PC-3 (cell line): Measurements from ENCODE around the gene GLRX5. TPM values are rescaled to one million over a fixed set of nuclear protein-coding genes. Genes with fewer than 3 reads are reported as not detected.

Experiments
- ATAC-seq: fragments of 200-7000 bp; cut with Tn5 transposase; 2 replicates; pipeline ENCODE4 v1.9.1; 2020; ENCODE audit warnings: mild to moderate bottlenecking, moderate library complexity
- BruUV-seq: library from RNA; stranded (reverse); fragments of 400-500 nt; replicated peaks from 2 replicates; lab custom pipeline; 2021; lab: Mats Ljungman, UMichigan
- CTCF ChIA-PET: fragments of 300-600 bp; sonication (Branson Sonifier 250); formaldehyde crosslinking; loops from one replicate; lab custom pipeline; 2022; ENCODE audit warnings: antibody characterized with exemption; lab: Charles Lee
- POLR2A ChIA-PET: fragments of 300-600 bp; sonication (Branson Sonifier 250); formaldehyde crosslinking; loops from one replicate; lab custom pipeline; 2022; ENCODE audit warnings: antibody characterized with exemption; ENCODE audit not compliant: unreplicated experiment; lab: Charles Lee
- DNase-seq: peaks from one replicate; pipeline ENCODE4 v3.0.0-alpha.2; 2015
- H2AFZ ChIP-seq: fragments of 300-600 bp; sonication (generic); 2 replicates; pipeline ENCODE4 v1.6.0; 2016; ENCODE audit warnings: antibody characterized with exemption, low read length
- H3F3A ChIP-seq: fragments of 300-600 bp; sonication (generic); one replicate; pipeline ENCODE4 v1.6.0; 2017; ENCODE audit warnings: antibody characterized with exemption, low read length, control low read depth, mild to moderate bottlenecking; ENCODE audit not compliant: unreplicated experiment
- H3K27ac ChIP-seq: fragments of 300-600 bp; sonication (generic); 2 replicates; pipeline ENCODE4 v1.5.1; 2016; ENCODE audit warnings: mild to moderate bottlenecking, low read length
- H3K27me3 ChIP-seq: fragments of 300-600 bp; sonication (generic); 2 replicates; pipeline ENCODE4 v1.6.1; 2016; ENCODE audit warnings: low read length, mixed read lengths
- H3K36me3 ChIP-seq: fragments of 300-600 bp; sonication (generic); 2 replicates; pipeline ENCODE4 v1.6.1; 2016; ENCODE audit warnings: low read depth, mixed run types, low read length, mixed read lengths
- H3K4me1 ChIP-seq: fragments of 300-600 bp; sonication (generic); 2 replicates; pipeline ENCODE4 v1.5.1; 2016; ENCODE audit warnings: low read length; ENCODE audit not compliant: insufficient read depth
- H3K4me2 ChIP-seq: fragments of 300-600 bp; sonication (generic); 2 replicates; pipeline ENCODE4 v1.6.0; 2016; ENCODE audit warnings: low read length
- H3K4me3 ChIP-seq: fragments of 300-600 bp; sonication (generic); 2 replicates; pipeline ENCODE4 v1.5.1; 2016; ENCODE audit warnings: mild to moderate bottlenecking, low read length, mixed read lengths
- H3K79me2 ChIP-seq: fragments of 300-600 bp; sonication (generic); 2 replicates; pipeline ENCODE4 v1.6.1; 2017; ENCODE audit warnings: low read length, mixed read lengths
- H3K9ac ChIP-seq: fragments of 300-600 bp; sonication (generic); 2 replicates; pipeline ENCODE4 v1.6.0; 2016; ENCODE audit warnings: mild to moderate bottlenecking, low read length
- H3K9me2 ChIP-seq: fragments of 300-600 bp; sonication (generic); replicated peaks from 2 replicates; pipeline ENCODE4 v1.6.1; 2016; ENCODE audit warnings: mixed run types, low read length, mixed read lengths
- H3K9me3 ChIP-seq: fragments of 300-600 bp; sonication (generic); 2 replicates; pipeline ENCODE4 v1.6.1; 2016; ENCODE audit warnings: low read length, mixed read lengths
- H4K20me1 ChIP-seq: fragments of 300-600 bp; sonication (generic); 2 replicates; pipeline ENCODE4 v1.6.1; 2016; ENCODE audit warnings: low read length, mixed read lengths
- CTCF ChIP-seq: fragments of 300-600 bp; sonication (generic); conservative IDR thresholded peaks from 2 replicates; pipeline ENCODE4 v1.5.1; 2017; ENCODE audit warnings: antibody characterized with exemption, low read depth, mild to moderate bottlenecking, low read length
- EZH2 ChIP-seq: fragments of 300-600 bp; sonication (generic); IDR thresholded peaks from one replicate; pipeline ENCODE4 v1.6.1; 2017; ENCODE audit warnings: antibody characterized with exemption, mild to moderate bottlenecking, low read length; ENCODE audit not compliant: unreplicated experiment
- EZH2phosphoT487 ChIP-seq: fragments of 300-600 bp; sonication (generic); IDR thresholded peaks from 2 replicates; pipeline ENCODE4 v1.6.1; 2018; ENCODE audit warnings: mild to moderate bottlenecking, antibody characterized with exemption, low read length, borderline replicate concordance
- intact Hi-C: fragments of 100-400 bp; cut with micrococcal nuclease; formaldehyde crosslinking; loops from 2 replicates; pipeline ENCODE4 v1.9.0; 2023
- total RNA-seq: library from RNA; depleted of rRNA; stranded (reverse); fragments of >200 nt; gene quantifications from 2 replicates; pipeline ENCODE4 v1.2.3, GENCODE V29; 2014

The GLRX5 gene
- total RNA-seq, 1 experiment from 2014 or later: 60.0 TPM

GRCh38 chr14:95526483-95527386 lies 8.1 kb upstream of the GLRX5 start:
- BruUV-seq: no TSS peak
- POLR2A ChIA-PET: no interaction called here
- Histone ChIP-seq H3K4me3 (no peak overlapping the region), H4K20me1 (peaks cover 15% of the 10 kb centered on the region), H3K4me1 (peaks cover 37% of the 10 kb centered on the region), H3K9me2 (no peaks in the 10 kb centered on the region), H3K79me2 (peaks cover 31% of the 10 kb centered on the region), H3K36me3 (no peaks in the 10 kb centered on the region; the same call in 1 of the 2 replicates), H3K9me3 (no peaks in the 10 kb centered on the region), H3K9ac (no peak overlapping the region), H2AFZ (no peak overlapping the region), H3K4me2 (no peak overlapping the region), H3K27ac (no peak overlapping the region), H3K27me3 (no peaks in the 10 kb centered on the region), H3F3A (no peaks in the 10 kb centered on the region)
- CTCF ChIA-PET: interaction anchor here (0.5 to 1.5 kb wide), 3 partner anchors 25 to 84 kb away, joined by 3 to 11 read pairs (median 3); no protein-coding TSS in a partner anchor
- DNase-seq (no peak), ATAC-seq (no peak)
- intact Hi-C loops: loop anchor here (1.0 kb wide), 1 partner anchor 84 kb away; no protein-coding TSS in a partner anchor
- TF ChIP-seq EZH2phosphoT487: no peak
- TF ChIP-seq CTCF: no peak
- no peak for TF ChIP-seq EZH2

GRCh38 chr14:95527387-95528002 lies 7.4 kb upstream of the GLRX5 start:
- no peak overlapping the region for H3K27ac ChIP-seq
- no peaks in the 10 kb centered on the region; the same call in 1 of the 2 replicates for H3K36me3 ChIP-seq
- peak; percentile 6; the same call in 1 of the 2 replicates for ATAC-seq
- no peak overlapping the region for H3K4me2 ChIP-seq
- ChIA-PET CTCF (interaction anchor here (0.5 to 1.5 kb wide), 3 partner anchors 26 to 85 kb away, joined by 3 to 11 read pairs (median 3); no protein-coding TSS in a partner anchor), POLR2A (no interaction called here)
- peaks cover 22% of the 10 kb centered on the region for H4K20me1 ChIP-seq
- H3K9ac ChIP-seq: no peak overlapping the region
- no peaks in the 10 kb centered on the region for H3F3A ChIP-seq
- no peaks in the 10 kb centered on the region for H3K27me3 ChIP-seq
- intact Hi-C loops: loop anchor here (1.0 kb wide), 1 partner anchor 85 kb away; no protein-coding TSS in a partner anchor
- DNase-seq: peak; percentile 58
- no peaks in the 10 kb centered on the region for H3K9me2 ChIP-seq
- peaks cover 45% of the 10 kb centered on the region for H3K4me1 ChIP-seq
- no TSS peak for BruUV-seq
- no peak overlapping the region for H2AFZ ChIP-seq
- H3K9me3 ChIP-seq: no peaks in the 10 kb centered on the region
- peaks cover 39% of the 10 kb centered on the region for H3K79me2 ChIP-seq
- no peak overlapping the region for H3K4me3 ChIP-seq
- TF ChIP-seq CTCF (peak; percentile 87), EZH2phosphoT487 (no peak)
